PC-3 (cell line): ENCODE measurements around the gene TINAGL1.

Experiments used
- CTCF ChIP-seq: fragments of 300-600 bp; sonication (generic); conservative IDR thresholded peaks from 2 replicates; pipeline ENCODE4 v1.5.1; 2017; ENCODE audit warnings: antibody characterized with exemption, low read depth, mild to moderate bottlenecking, low read length
- EZH2 ChIP-seq: fragments of 300-600 bp; sonication (generic); IDR thresholded peaks from one replicate; pipeline ENCODE4 v1.6.1; 2017; ENCODE audit warnings: antibody characterized with exemption, mild to moderate bottlenecking, low read length; ENCODE audit not compliant: unreplicated experiment
- EZH2phosphoT487 ChIP-seq: fragments of 300-600 bp; sonication (generic); IDR thresholded peaks from 2 replicates; pipeline ENCODE4 v1.6.1; 2018; ENCODE audit warnings: mild to moderate bottlenecking, antibody characterized with exemption, low read length, borderline replicate concordance

GRCh38 chr1:31535561-31535960 is 40.8 kb upstream of the TINAGL1 start:
- no peak for TF ChIP-seq CTCF
- no peak for TF ChIP-seq EZH2
- no peak for TF ChIP-seq EZH2phosphoT487
